NCI-H345 (cell line): ENCODE data around the gene INO80B.
"Not testable (repeated sequence)": the region's sequence is repeated elsewhere in the genome, so short reads cannot be mapped to it uniquely, and the experiment has no call there.

Experiments used
- DNase-seq: peaks from one replicate; lab custom pipeline; 2025; lab: John Stamatoyannopoulos, UW

Gene INO80B

GRCh38 chr2:74482801-74483674 lies 28.2 kb downstream of the INO80B start, which contains the start of the genes CCDC142 and TTC31:
CCDC142 (minus strand) TSS chr2:74482998; CDS start chr2:74482837, 161 bp downstream.
TTC31 (plus strand) TSS chr2:74483081; CDS start chr2:74483096, 15 bp downstream.
- peak; percentile 94 for DNase-seq

- not testable (repeated sequence) for DNase-seq
Measured at GRCh38 chr2:74483675-74484164, 28.8 kb downstream of the INO80B start.

GRCh38 chr2:74486141-74486540 lies 31.3 kb downstream of the INO80B start:
- no peak for DNase-seq

- DNase-seq, result no peak
Measured at GRCh38 chr2:74488643-74489481, 34.0 kb downstream of the INO80B start.

GRCh38 chr2:74489906-74490305 lies 35.0 kb downstream of the INO80B start:
- DNase-seq, result no peak

- DNase-seq, result no peak
Measured at GRCh38 chr2:74491648-74492544, 37.0 kb downstream of the INO80B start.

GRCh38 chr2:74493546-74493945 lies 38.7 kb downstream of the INO80B start:
- no peak for DNase-seq

GRCh38 chr2:74495440-74495839 lies 40.6 kb downstream of the INO80B start:
- no peak for DNase-seq

GRCh38 chr2:74496997-74497776 lies 42.3 kb downstream of the INO80B start:
- no peak for DNase-seq

GRCh38 chr2:74497777-74498499 lies 43.1 kb downstream of the INO80B start:
- peak; percentile 16 for DNase-seq

GRCh38 chr2:74498500-74499266 lies 43.8 kb downstream of the INO80B start:
- no peak for DNase-seq

- DNase-seq, result no peak
Measured at GRCh38 chr2:74499267-74499939, 44.5 kb downstream of the INO80B start, which contains the start of gene LBX2. LBX2 (minus strand) TSS chr2:74499603; CDS start chr2:74499537, 66 bp downstream.

GRCh38 chr2:74499940-74500577 lies 45.2 kb downstream of the INO80B start:
- no peak for DNase-seq

- no peak for DNase-seq
Measured at GRCh38 chr2:74500578-74500946, 45.7 kb downstream of the INO80B start.

- DNase-seq, result no peak
Measured at GRCh38 chr2:74501335-74502071, 46.6 kb downstream of the INO80B start.

GRCh38 chr2:74502147-74502719 lies 47.3 kb downstream of the INO80B start:
- DNase-seq, result no peak
